Spinal cord (tissue), 10 donors: ENCODE data around the gene CFAP92. TPM values are rescaled to one million over a fixed set of nuclear protein-coding genes. Genes with fewer than 3 reads are reported as not detected.
"Not testable (repeated sequence)": the region's sequence is repeated elsewhere in the genome, so short reads cannot be mapped to it uniquely, and the experiment has no call there.

Experiments
- DNase-seq, 6 donors: peaks; one replicate each; pipeline versions ENCODE4 v3.0.0 to v3.0.0-alpha.2; 2013 to 2015; ENCODE audit warnings: low spot score in 6 of 6, low read depth in 4 of 6
- H3K27ac ChIP-seq: one replicate; pipeline ENCODE4 v1.5.1; 2013; ENCODE audit warnings: low read depth, low read length, control low read depth
- H3K27me3 ChIP-seq: one replicate; pipeline ENCODE4 v1.6.1; 2013; ENCODE audit warnings: low read length; ENCODE audit not compliant: control insufficient read depth, insufficient read depth
- H3K36me3 ChIP-seq: one replicate; pipeline ENCODE4 v1.6.1; 2013; ENCODE audit warnings: low read length; ENCODE audit not compliant: control insufficient read depth, insufficient read depth
- H3K4me1 ChIP-seq: one replicate; pipeline ENCODE4 v1.6.1; 2013; ENCODE audit warnings: low read length; ENCODE audit not compliant: control insufficient read depth, insufficient read depth
- H3K4me3 ChIP-seq: one replicate; pipeline ENCODE4 v1.5.1; 2013; ENCODE audit warnings: low read depth, low read length, control low read depth
- H3K9me3 ChIP-seq: one replicate; pipeline ENCODE4 v1.6.1; 2013; ENCODE audit warnings: low read length; ENCODE audit not compliant: control insufficient read depth, insufficient read depth
- WGBS: methylation state at CpG from one replicate; pipeline ENCODE4 v1.1.5; 2013; ENCODE audit warnings: missing lambda C conversion rate; ENCODE audit not compliant: insufficient coverage; 5-methylcytosine and 5-hydroxymethylcytosine counted together
- polyA plus RNA-seq, 2 donors: library from polyadenylated mRNA; unstranded; fragments of 120-200 nt; gene quantifications; one replicate each; pipeline ENCODE4 v1.2.1, GENCODE V29; 2013; ENCODE audit not compliant: insufficient read length in 2 of 2
- total RNA-seq, 2 donors: library from RNA; depleted of rRNA in 1 of 2; stranded (reverse); fragments of 120-200 nt in 1 of 2; fragments of >200 nt in 1 of 2; gene quantifications; one replicate each; pipeline versions ENCODE4 v1.2.3 to v1.2.4, GENCODE V29; 2013 to 2014
- donor health status: healthy.

CFAP92 gene
- total and polyA plus RNA-seq, 4 donors = 1.1 to 4.5 (median 3.7) TPM

- 62% methylated on average over 6 of the region's 8 CpGs for WGBS
- no peak for DNase-seq
- Histone ChIP-seq H3K4me1 (peaks cover 5% of the 10 kb centered on the region), H3K27me3 (no peaks in the 10 kb centered on the region), H3K36me3 (no peaks in the 10 kb centered on the region), H3K4me3 (no peak overlapping the region), H3K27ac (no peak overlapping the region), H3K9me3 (no peaks in the 10 kb centered on the region)
Observed at GRCh38 chr3:128873244-128874022, 120.4 kb downstream of the CFAP92 start.

- no peak for DNase-seq
- WGBS = 93% methylated on average over 8 of the region's 8 CpGs
- Histone ChIP-seq H3K27ac (no peak overlapping the region), H3K4me3 (no peak overlapping the region), H3K9me3 (no peaks in the 10 kb centered on the region), H3K27me3 (no peaks in the 10 kb centered on the region), H3K36me3 (no peaks in the 10 kb centered on the region), H3K4me1 (peaks cover under 1% of the 10 kb centered on the region)
Observed at GRCh38 chr3:128872744-128873143, 121.1 kb downstream of the CFAP92 start.

- Histone ChIP-seq H3K4me3 (no peak overlapping the region), H3K27ac (no peak overlapping the region), H3K4me1 (no peaks in the 10 kb centered on the region), H3K36me3 (no peaks in the 10 kb centered on the region), H3K27me3 (no peaks in the 10 kb centered on the region), H3K9me3 (no peaks in the 10 kb centered on the region)
- 85% methylated on average over 2 of the region's 4 CpGs for WGBS
- DNase-seq = no peak
Observed at GRCh38 chr3:128872282-128872681, 121.6 kb downstream of the CFAP92 start.

GRCh38 chr3:128870347-128870746 is 123.5 kb downstream of the CFAP92 start:
- Histone ChIP-seq H3K36me3 (no peaks in the 10 kb centered on the region), H3K27me3 (no peaks in the 10 kb centered on the region), H3K4me3 (no peak overlapping the region), H3K9me3 (no peaks in the 10 kb centered on the region), H3K27ac (no peak overlapping the region), H3K4me1 (peaks cover 6% of the 10 kb centered on the region)
- WGBS = 78% methylated on average over 1 of the region's 4 CpGs
- DNase-seq = no peak

GRCh38 chr3:128867200-128868125 is 126.4 kb downstream of the CFAP92 start:
- Histone ChIP-seq H3K4me1 (peaks cover 32% of the 10 kb centered on the region), H3K4me3 (no peak overlapping the region), H3K9me3 (no peaks in the 10 kb centered on the region), H3K27ac (no peak overlapping the region), H3K36me3 (no peaks in the 10 kb centered on the region), H3K27me3 (no peaks in the 10 kb centered on the region)
- WGBS = 91% methylated on average over 4 of the region's 4 CpGs
- DNase-seq = no peak

- H3K27me3 ChIP-seq, H3K4me3 ChIP-seq, H3K9me3 ChIP-seq, H3K36me3 ChIP-seq: not testable (repeated sequence)
- DNase-seq = peak in 3 of 6 donors; percentile 40 to 90 (median 81)
- Histone ChIP-seq H3K27ac (peak overlapping the region; percentile 80), H3K4me1 (peaks cover 32% of the 10 kb centered on the region)
- 22% methylated on average over 12 of the region's 25 CpGs for WGBS
Observed at GRCh38 chr3:128864849-128865804, 128.7 kb downstream of the CFAP92 start.

GRCh38 chr3:128864351-128864811 is 129.5 kb downstream of the CFAP92 start:
- peaks cover 3% of the 10 kb centered on the region for H3K9me3 ChIP-seq
- H3K4me1 ChIP-seq = peaks cover 32% of the 10 kb centered on the region
- peak in 5 of 6 donors; percentile 44 to 86 (median 66) for DNase-seq
- H3K27me3 ChIP-seq = no peaks in the 10 kb centered on the region
- H3K36me3 ChIP-seq = peaks cover 11% of the 10 kb centered on the region
- no peak overlapping the region for H3K4me3 ChIP-seq
- WGBS = 8% methylated on average over 7 of the region's 11 CpGs
- H3K27ac ChIP-seq = peak overlapping the region; percentile 80

- DNase-seq = no peak
- Histone ChIP-seq H3K27ac (no peak overlapping the region), H3K9me3 (peaks cover 8% of the 10 kb centered on the region), H3K4me1 (peaks cover 32% of the 10 kb centered on the region), H3K4me3 (no peak overlapping the region), H3K36me3 (peaks cover 11% of the 10 kb centered on the region), H3K27me3 (no peaks in the 10 kb centered on the region)
- 100% methylated on average over 1 of the region's 3 CpGs for WGBS
Observed at GRCh38 chr3:128863560-128863959, 130.3 kb downstream of the CFAP92 start.

GRCh38 chr3:128861491-128861890 is 132.4 kb downstream of the CFAP92 start:
- no peak overlapping the region for H3K4me3 ChIP-seq
- no peaks in the 10 kb centered on the region for H3K27me3 ChIP-seq
- no peak for DNase-seq
- peaks cover 11% of the 10 kb centered on the region for H3K36me3 ChIP-seq
- 92% methylated on average over 6 of the region's 6 CpGs for WGBS
- no peak overlapping the region for H3K27ac ChIP-seq
- peaks cover 10% of the 10 kb centered on the region for H3K9me3 ChIP-seq
- H3K4me1 ChIP-seq = peaks cover 32% of the 10 kb centered on the region
